CD14-positive monocyte (primary cell): ENCODE data around the gene FOXE3. TPM values are rescaled to one million over a fixed set of nuclear protein-coding genes. Genes with fewer than 3 reads are reported as not detected.

Experiments
- DNase-seq, 3 donors: peaks; one replicate each; pipeline ENCODE4 v3.0.0-alpha.2; 2011 to 2022
- H2AFZ ChIP-seq: 2 replicates; pipeline ENCODE4 v1.6.0; 2012; ENCODE audit warnings: mild to moderate bottlenecking, low read depth, low read length, inconsistent platforms; ENCODE audit not compliant: insufficient read depth, poor library complexity, severe bottlenecking
- H3K27ac ChIP-seq, 2 donors: 1 replicate in 1 of 2; 2 replicates in 1 of 2; pipeline ENCODE4 v1.5.1; 2012 to 2013; ENCODE audit warnings: low read length in 2 of 2, control low read depth in 1 of 2, inconsistent platforms in 1 of 2, low read depth in 1 of 2, mild to moderate bottlenecking in 1 of 2
- H3K27me3 ChIP-seq, 2 donors: one replicate each; pipeline versions ENCODE4 v1.6.0 to v1.6.1; 2011 to 2013; ENCODE audit warnings: low read length in 2 of 2; ENCODE audit not compliant: control insufficient read depth in 2 of 2, insufficient read depth in 2 of 2
- H3K36me3 ChIP-seq, 2 donors: replicated peaks in 1 of 2; 1 replicate in 1 of 2; 2 replicates in 1 of 2; pipeline versions ENCODE4 v1.5.1 to v1.6.1; 2012 to 2013; ENCODE audit warnings: low read length in 2 of 2, control low read depth in 1 of 2, inconsistent platforms in 1 of 2, mild to moderate bottlenecking in 1 of 2; ENCODE audit not compliant: insufficient read depth in 2 of 2, control insufficient read depth in 1 of 2
- H3K4me1 ChIP-seq, 2 donors: 1 replicate in 1 of 2; 2 replicates in 1 of 2; pipeline versions ENCODE4 v1.5.1 to v1.6.1; 2012 to 2013; ENCODE audit warnings: low read length in 2 of 2, control low read depth in 1 of 2, inconsistent platforms in 1 of 2, mild to moderate bottlenecking in 1 of 2, moderate library complexity in 1 of 2; ENCODE audit not compliant: insufficient read depth in 2 of 2, control insufficient read depth in 1 of 2
- H3K4me2 ChIP-seq: replicated peaks from 2 replicates; pipeline ENCODE3; 2012; ENCODE audit warnings: low read length, moderate library complexity, mild to moderate bottlenecking; ENCODE audit not compliant: poor library complexity, severe bottlenecking; ENCODE audit errors: extremely low read depth
- H3K4me3 ChIP-seq, 3 experiments: fragments of 200-600 bp in 1 of 3; sonication (generic) in 1 of 3; replicated peaks in 1 of 3; 1 replicate in 2 of 3; 2 replicates in 1 of 3; pipeline ENCODE4 v1.5.1; 2011 to 2013; ENCODE audit warnings: low read length in 3 of 3, mild to moderate bottlenecking in 3 of 3, control low read depth in 2 of 3, low read depth in 2 of 3, inconsistent platforms in 1 of 3, moderate library complexity in 1 of 3
- H3K79me2 ChIP-seq: 2 replicates; pipeline ENCODE4 v1.6.0; 2012; ENCODE audit warnings: mild to moderate bottlenecking, control low read depth, inconsistent platforms, low read length, moderate library complexity; ENCODE audit not compliant: insufficient read depth
- H3K9ac ChIP-seq: 2 replicates; pipeline ENCODE4 v1.6.0; 2017; ENCODE audit warnings: low read length, mild to moderate bottlenecking; ENCODE audit not compliant: insufficient read depth, poor library complexity, severe bottlenecking
- H3K9me3 ChIP-seq, 2 donors: replicated peaks in 1 of 2; 1 replicate in 1 of 2; 2 replicates in 1 of 2; pipeline versions ENCODE4 v1.5.1 to v1.6.1; 2012 to 2013; ENCODE audit warnings: low read length in 2 of 2, control low read depth in 1 of 2; ENCODE audit not compliant: control insufficient read depth in 1 of 2, insufficient read depth in 1 of 2
- H4K20me1 ChIP-seq: 2 replicates; pipeline ENCODE4 v1.6.0; 2012; ENCODE audit warnings: mild to moderate bottlenecking, low read length, control low read depth, moderate library complexity; ENCODE audit not compliant: insufficient read depth
- H3K27ac Mint-ChIP-seq, 7 donors: one replicate each; pipeline ENCODE4 v1.8.0; 2020; ENCODE audit warnings: mild to moderate bottlenecking in 7 of 7, mixed read lengths in 7 of 7, moderate library complexity in 6 of 7, inconsistent platforms in 2 of 7
- H3K27me3 Mint-ChIP-seq, 3 donors: one replicate each; pipeline ENCODE4 v1.8.0; 2021 to 2022; ENCODE audit warnings: low read depth in 3 of 3, mild to moderate bottlenecking in 3 of 3, mixed read lengths in 3 of 3, moderate library complexity in 3 of 3, inconsistent platforms in 1 of 3
- H3K36me3 Mint-ChIP-seq, 2 donors: one replicate each; pipeline ENCODE4 v1.8.0; 2020; ENCODE audit warnings: mixed read lengths in 2 of 2, inconsistent platforms in 1 of 2, mild to moderate bottlenecking in 1 of 2
- H3K4me1 Mint-ChIP-seq: one replicate; pipeline ENCODE4 v1.8.0; 2020; ENCODE audit warnings: mild to moderate bottlenecking, mixed read lengths
- H3K4me3 Mint-ChIP-seq, 2 donors: one replicate each; pipeline ENCODE4 v1.8.0; 2020; ENCODE audit warnings: mild to moderate bottlenecking in 2 of 2, mixed read lengths in 2 of 2, moderate library complexity in 1 of 2
- H3K9me3 Mint-ChIP-seq, 7 donors: one replicate each; pipeline ENCODE4 v1.8.0; 2020 to 2022; ENCODE audit warnings: mixed read lengths in 7 of 7, mild to moderate bottlenecking in 6 of 7, moderate library complexity in 6 of 7, inconsistent platforms in 2 of 7
- WGBS: methylation state at CpG from one replicate; pipeline ENCODE4 v1.1.5; 2013; ENCODE audit warnings: missing lambda C conversion rate; ENCODE audit not compliant: insufficient coverage; 5-methylcytosine and 5-hydroxymethylcytosine counted together
- intact Hi-C, 2 donors: fragments of 100-400 bp; cut with micrococcal nuclease; formaldehyde crosslinking; loops; one replicate each; pipeline versions ENCODE4 v1.15.0 to v1.15.1; 2023
- polyA minus RNA-seq: library from RNA; depleted of rRNA, polyadenylated mRNA; stranded (reverse); fragments of >200 nt; gene quantifications from 2 replicates; pipeline ENCODE4 v1.2.3, GENCODE V29; 2012
- polyA plus RNA-seq, 3 donors: library from polyadenylated mRNA; depleted of rRNA in 1 of 3; unstranded in 2 of 3; stranded (reverse) in 1 of 3; fragments of 300-500 nt in 2 of 3; fragments of >200 nt in 1 of 3; fragmentation: Illumina TruSeq in 2 of 3; gene quantifications; 1 replicate in 2 of 3; 2 replicates in 1 of 3; pipeline ENCODE4 v1.2.3, GENCODE V29; 2012 to 2021
- total RNA-seq, 12 experiments: library from RNA in 1 of 12; stranded (reverse) in 1 of 12; fragments of 120-200 nt in 1 of 12; gene quantifications; one replicate each; pipeline ENCODE4 v1.2.4 and lab custom pipeline; 2013 to 2026; ENCODE audit warnings: mixed read lengths in 6 of 12, inconsistent platforms in 1 of 12
- TF ChIP-seq, protein P1 (sequence below): fragments of 200-600 bp; IDR thresholded peaks from one replicate; pipeline ENCODE4 v1.8.0; 2022; ENCODE audit warnings: antibody characterized with exemption, mild to moderate bottlenecking

Gene FOXE3
- total RNA-seq (2013) = not detected
- polyA plus RNA-seq = not detected
- not detected in 2 replicates for polyA minus RNA-seq
- total RNA-seq (lab: John Stamatoyannopoulos, UW) = 0 to 0.08 (median 0) reads per million in 11 experiments

GRCh38 chr1:47415728-47416318 is at the start of gene FOXE3:
Gene FOXE3, plus strand, starts transcription at chr1:47416285. Its CDS starts 31 bp downstream, at chr1:47416316.
- H3K27me3 ChIP-seq = peaks cover 50 to 61% of the 10 kb centered on the region in 2 donors
- H3K27ac ChIP-seq = no peak within 1 kb of the TSS
- H3K4me1 ChIP-seq = no peaks in the 10 kb centered on the region
- H3K27ac Mint-ChIP-seq = no peak within 1 kb of the TSS
- H4K20me1 ChIP-seq = no peaks in the 10 kb centered on the region
- no peaks in the 10 kb centered on the region for H3K36me3 ChIP-seq
- intact Hi-C loops = no loop called here
- H3K9me3 ChIP-seq = peaks cover 0 to 15% of the 10 kb centered on the region in 2 donors
- H3K4me3 ChIP-seq = no peak within 1 kb of the TSS
- peaks cover 63 to 70% (median 66%) of the 10 kb centered on the region in 3 donors for H3K27me3 Mint-ChIP-seq
- no peak within 1 kb of the TSS for H2AFZ ChIP-seq
- no peak for DNase-seq
- peak within 1 kb of the TSS; percentile 26 for H3K4me2 ChIP-seq
- H3K9me3 Mint-ChIP-seq = peaks cover 0 to 13% (median 3%) of the 10 kb centered on the region in 7 donors
- 31% methylated on average over 20 of the region's 21 CpGs for WGBS
- TF ChIP-seq, protein P1, sequence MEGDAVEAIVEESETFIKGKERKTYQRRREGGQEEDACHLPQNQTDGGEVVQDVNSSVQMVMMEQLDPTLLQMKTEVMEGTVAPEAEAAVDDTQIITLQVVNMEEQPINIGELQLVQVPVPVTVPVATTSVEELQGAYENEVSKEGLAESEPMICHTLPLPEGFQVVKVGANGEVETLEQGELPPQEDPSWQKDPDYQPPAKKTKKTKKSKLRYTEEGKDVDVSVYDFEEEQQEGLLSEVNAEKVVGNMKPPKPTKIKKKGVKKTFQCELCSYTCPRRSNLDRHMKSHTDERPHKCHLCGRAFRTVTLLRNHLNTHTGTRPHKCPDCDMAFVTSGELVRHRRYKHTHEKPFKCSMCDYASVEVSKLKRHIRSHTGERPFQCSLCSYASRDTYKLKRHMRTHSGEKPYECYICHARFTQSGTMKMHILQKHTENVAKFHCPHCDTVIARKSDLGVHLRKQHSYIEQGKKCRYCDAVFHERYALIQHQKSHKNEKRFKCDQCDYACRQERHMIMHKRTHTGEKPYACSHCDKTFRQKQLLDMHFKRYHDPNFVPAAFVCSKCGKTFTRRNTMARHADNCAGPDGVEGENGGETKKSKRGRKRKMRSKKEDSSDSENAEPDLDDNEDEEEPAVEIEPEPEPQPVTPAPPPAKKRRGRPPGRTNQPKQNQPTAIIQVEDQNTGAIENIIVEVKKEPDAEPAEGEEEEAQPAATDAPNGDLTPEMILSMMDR = no peak
- H3K4me1 Mint-ChIP-seq = peaks cover 3% of the 10 kb centered on the region
- peak within 1 kb of the TSS in 1 of 2 donors; percentile 86 for H3K4me3 Mint-ChIP-seq
- H3K9ac ChIP-seq = no peak within 1 kb of the TSS
- H3K36me3 Mint-ChIP-seq = no peaks in the 10 kb centered on the region
- H3K79me2 ChIP-seq = no peaks in the 10 kb centered on the region

DNA sequence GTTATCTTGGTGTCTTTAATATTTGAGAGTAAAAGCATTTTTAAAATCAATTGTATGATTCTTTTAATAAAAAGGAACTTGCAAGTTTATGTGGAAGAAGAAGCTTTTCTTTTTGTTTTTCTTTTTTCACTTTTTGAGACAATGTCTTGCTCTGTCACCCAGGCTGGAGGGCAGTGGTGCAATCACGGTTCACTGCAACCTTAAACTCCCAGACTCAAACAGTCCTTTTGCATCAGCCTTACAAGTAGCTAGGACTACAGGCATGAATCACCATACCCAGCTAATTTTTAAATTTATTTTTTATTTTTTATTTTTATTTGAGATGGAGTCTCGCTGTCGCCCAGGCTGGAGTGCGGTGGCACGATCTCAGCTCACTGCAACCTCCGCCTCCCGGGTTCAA is 48.4 kb upstream of the FOXE3 start:
- Mint-ChIP-seq H3K4me1 (no peaks in the 10 kb centered on the region), H3K9me3 (no peaks in the 10 kb centered on the region), H3K27me3 (no peaks in the 10 kb centered on the region), H3K4me3 (no peak overlapping the region), H3K27ac (no peak overlapping the region), H3K36me3 (peaks cover 32 to 47% of the 10 kb centered on the region in 2 donors)
- Histone ChIP-seq H3K9ac (no peak overlapping the region), H3K4me1 (no peaks in the 10 kb centered on the region), H3K4me2 (no peak overlapping the region), H4K20me1 (peaks cover 15% of the 10 kb centered on the region), H3K9me3 (no peaks in the 10 kb centered on the region), H3K79me2 (peaks cover 13% of the 10 kb centered on the region), H3K27me3 (no peaks in the 10 kb centered on the region), H3K27ac (no peak overlapping the region), H3K36me3 (peaks cover 27 to 44% of the 10 kb centered on the region in 2 donors), H3K4me3 (no peak overlapping the region), H2AFZ (no peak overlapping the region)
- DNase-seq = no peak
- intact Hi-C loops = no loop called here
- no CpG with 5 or more reads among the region's 7 CpGs for WGBS
- TF ChIP-seq, protein P1 = no peak
